GM23338 (cell line): ENCODE measurements around the gene MAP3K4. TPM values are rescaled to one million over a fixed set of nuclear protein-coding genes. Genes with fewer than 3 reads are reported as not detected.

ENCODE experiments used
- ATAC-seq: fragments of 200-7000 bp; cut with Tn5 transposase; 3 replicates; pipeline ENCODE4 v1.9.1; 2020
- DNase-seq: peaks from one replicate; pipeline ENCODE4 v3.0.0-alpha.2; 2015; ENCODE audit warnings: low spot score
- H2AFZ ChIP-seq: fragments of 200-600 bp; sonication (generic); 2 replicates; pipeline ENCODE4 v1.8.0; 2016; ENCODE audit warnings: antibody characterized with exemption, mild to moderate bottlenecking, moderate library complexity
- H3F3A ChIP-seq: fragments of 200-600 bp; sonication (generic); replicated peaks from 2 replicates; pipeline ENCODE4 v1.8.0; 2017; ENCODE audit warnings: antibody characterized with exemption, mixed run types, low read depth
- H3K27ac ChIP-seq: fragments of 200-600 bp; sonication (generic); 2 replicates; pipeline ENCODE4 v1.6.1; 2016; ENCODE audit warnings: low read depth
- H3K27me3 ChIP-seq: fragments of 200-600 bp; sonication (generic); 2 replicates; pipeline ENCODE4 v1.8.0; 2016; ENCODE audit warnings: mild to moderate bottlenecking, mixed run types, moderate library complexity; ENCODE audit not compliant: insufficient read depth
- H3K36me3 ChIP-seq: fragments of 200-600 bp; sonication (generic); 2 replicates; pipeline ENCODE4 v1.8.0; 2016; ENCODE audit warnings: mild to moderate bottlenecking; ENCODE audit not compliant: insufficient read depth
- H3K4me1 ChIP-seq: fragments of 200-600 bp; sonication (generic); 2 replicates; pipeline ENCODE4 v1.8.0; 2016; ENCODE audit warnings: mild to moderate bottlenecking, moderate library complexity; ENCODE audit not compliant: insufficient read depth
- H3K4me2 ChIP-seq: fragments of 200-600 bp; sonication (generic); 2 replicates; pipeline ENCODE4 v1.7.1; 2017; ENCODE audit warnings: mixed run types
- H3K4me3 ChIP-seq: fragments of 200-600 bp; sonication (generic); 2 replicates; pipeline ENCODE4 v1.6.1; 2016; ENCODE audit warnings: mixed run types
- H3K79me2 ChIP-seq: fragments of 200-600 bp; sonication (generic); replicated peaks from 2 replicates; pipeline ENCODE4 v1.8.0; 2017; ENCODE audit warnings: mild to moderate bottlenecking; ENCODE audit not compliant: insufficient read depth
- H3K9me2 ChIP-seq: fragments of 200-600 bp; sonication (generic); 2 replicates; pipeline ENCODE4 v1.8.0; 2017; ENCODE audit not compliant: insufficient read depth
- H4K20me1 ChIP-seq: fragments of 200-600 bp; sonication (generic); replicated peaks from 2 replicates; pipeline ENCODE4 v1.8.0; 2017; ENCODE audit warnings: mild to moderate bottlenecking; ENCODE audit not compliant: insufficient read depth
- H3K27ac Mint-ChIP-seq: 2 replicates; pipeline ENCODE4 v1.8.0; 2020; ENCODE audit warnings: inconsistent platforms, mild to moderate bottlenecking, moderate library complexity, mixed read lengths
- H3K27me3 Mint-ChIP-seq: 3 replicates; pipeline ENCODE4 v1.8.0; 2022; ENCODE audit warnings: low read depth, mild to moderate bottlenecking, moderate library complexity, mixed read lengths, inconsistent platforms; ENCODE audit not compliant: insufficient read depth, poor library complexity
- H3K36me3 Mint-ChIP-seq: 3 replicates; pipeline ENCODE4 v1.8.0; 2021; ENCODE audit warnings: low read depth, mild to moderate bottlenecking, inconsistent platforms, moderate library complexity, mixed read lengths
- H3K4me1 Mint-ChIP-seq: 3 replicates; pipeline ENCODE4 v1.8.0; 2020; ENCODE audit warnings: mild to moderate bottlenecking, inconsistent platforms, mixed read lengths
- H3K4me3 Mint-ChIP-seq: 3 replicates; pipeline ENCODE4 v1.8.0; 2021; ENCODE audit warnings: moderate library complexity, mild to moderate bottlenecking, inconsistent platforms, mixed read lengths
- H3K9me3 Mint-ChIP-seq: 3 replicates; pipeline ENCODE4 v1.8.0; 2020; ENCODE audit warnings: moderate library complexity, mild to moderate bottlenecking, inconsistent platforms, mixed read lengths
- EZH2 ChIP-seq: fragments of 200-600 bp; sonication (generic); IDR thresholded peaks from one replicate; pipeline ENCODE4 v1.8.0; 2017; ENCODE audit warnings: antibody characterized with exemption, mild to moderate bottlenecking, low read depth; ENCODE audit not compliant: unreplicated experiment
- EZH2phosphoT487 ChIP-seq: fragments of 200-600 bp; sonication (generic); IDR thresholded peaks from one replicate; pipeline ENCODE4 v1.8.1; 2018; ENCODE audit warnings: antibody characterized with exemption; ENCODE audit not compliant: unreplicated experiment
- JUNB ChIP-seq: IDR thresholded peaks from one replicate; pipeline ENCODE4 v1.6.1; 2016; ENCODE audit warnings: antibody characterized with exemption; ENCODE audit not compliant: unreplicated experiment
- STAT1 ChIP-seq: IDR thresholded peaks from one replicate; pipeline ENCODE4 v1.6.1; 2016; ENCODE audit warnings: antibody characterized with exemption; ENCODE audit not compliant: unreplicated experiment
- ZNF114 ChIP-seq: fragments of 250-450 bp; sonication (Bioruptor Pico); IDR thresholded peaks from 2 replicates; pipeline ENCODE4 v1.5.0; 2020; ENCODE audit warnings: mild to moderate bottlenecking, moderate library complexity
- polyA plus RNA-seq: library from polyadenylated mRNA; unstranded; fragments of >200 nt; fragmentation: Nextera tagmentation; extraction: Ambion mirVana; gene quantifications from 2 replicates; pipeline ENCODE4 v1.2.1, GENCODE V29; 2016
- total RNA-seq: library from RNA; depleted of rRNA; stranded (reverse); fragments of >200 nt; shearing (Covaris generic); gene quantifications from 2 replicates; pipeline ENCODE4 v1.2.3, GENCODE V29; 2014
- TF ChIP-seq, protein P1 (sequence below), 2 experiments: fragments of 200-600 bp in 1 of 2; sonication (generic) in 1 of 2; conservative IDR thresholded peaks; 2 replicates each; pipeline versions ENCODE4 v1.5.1 to v1.6.1; 2016 to 2017; ENCODE audit warnings: antibody characterized with exemption in 2 of 2, low read depth in 2 of 2, mild to moderate bottlenecking in 2 of 2, moderate library complexity in 1 of 2
- TF ChIP-seq, protein P2 (sequence below): fragments of 250-450 bp; sonication (Bioruptor Pico); IDR thresholded peaks from 2 replicates; pipeline ENCODE4 v1.5.0; 2020; ENCODE audit warnings: mild to moderate bottlenecking, moderate library complexity

Gene MAP3K4
- total and polyA plus RNA-seq, 2 experiments from 2014 or later: 44.4 to 48.8 TPM

DNA sequence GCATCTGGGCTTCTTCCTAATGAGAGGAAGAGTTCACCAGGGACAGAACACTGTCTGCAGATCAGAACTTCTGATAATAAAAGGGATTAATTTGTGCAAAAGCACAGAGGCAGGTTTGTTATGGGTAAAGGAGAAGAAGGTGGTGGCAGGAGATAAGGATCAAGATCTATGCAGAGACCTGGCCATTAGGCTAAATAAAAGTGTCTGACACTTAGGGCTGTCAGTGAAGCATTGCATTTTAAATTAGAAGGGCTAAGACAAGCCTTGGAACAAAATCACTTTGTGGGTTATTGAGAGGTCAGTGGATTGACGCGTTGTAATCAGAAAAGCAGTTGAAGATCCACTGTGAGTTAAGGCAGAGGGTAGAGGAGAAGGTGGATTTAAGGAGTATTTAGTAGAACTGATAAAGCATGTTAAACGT is 76.8 kb downstream of the MAP3K4 start:
- Histone ChIP-seq H3K27ac (no peak overlapping the region), H2AFZ (no peak overlapping the region), H3K9me2 (no peaks in the 10 kb centered on the region), H3K4me2 (no peak overlapping the region), H3F3A (no peaks in the 10 kb centered on the region), H3K27me3 (no peaks in the 10 kb centered on the region), H3K36me3 (no peaks in the 10 kb centered on the region), H3K79me2 (peaks cover 34% of the 10 kb centered on the region), H4K20me1 (no peaks in the 10 kb centered on the region; the same call in 1 of the 2 replicates), H3K4me1 (no peaks in the 10 kb centered on the region), H3K4me3 (no peak overlapping the region)
- no peak overlapping the region for H3K27ac Mint-ChIP-seq
- H3K36me3 Mint-ChIP-seq: peaks cover 20% of the 10 kb centered on the region
- H3K4me1 Mint-ChIP-seq: peaks cover 8% of the 10 kb centered on the region
- peaks cover 4% of the 10 kb centered on the region; the same call in 2 of the 3 replicates for H3K9me3 Mint-ChIP-seq
- no peak for DNase-seq
- no peak for ATAC-seq
- H3K27me3 Mint-ChIP-seq: no peaks in the 10 kb centered on the region
- no peak overlapping the region for H3K4me3 Mint-ChIP-seq
- TF ChIP-seq JUNB (no peak), ZNF114 (CRISPR knock-in tag) (no peak), EZH2phosphoT487 (no peak), STAT1 (no peak), EZH2 (no peak)
- TF ChIP-seq, protein P1, sequence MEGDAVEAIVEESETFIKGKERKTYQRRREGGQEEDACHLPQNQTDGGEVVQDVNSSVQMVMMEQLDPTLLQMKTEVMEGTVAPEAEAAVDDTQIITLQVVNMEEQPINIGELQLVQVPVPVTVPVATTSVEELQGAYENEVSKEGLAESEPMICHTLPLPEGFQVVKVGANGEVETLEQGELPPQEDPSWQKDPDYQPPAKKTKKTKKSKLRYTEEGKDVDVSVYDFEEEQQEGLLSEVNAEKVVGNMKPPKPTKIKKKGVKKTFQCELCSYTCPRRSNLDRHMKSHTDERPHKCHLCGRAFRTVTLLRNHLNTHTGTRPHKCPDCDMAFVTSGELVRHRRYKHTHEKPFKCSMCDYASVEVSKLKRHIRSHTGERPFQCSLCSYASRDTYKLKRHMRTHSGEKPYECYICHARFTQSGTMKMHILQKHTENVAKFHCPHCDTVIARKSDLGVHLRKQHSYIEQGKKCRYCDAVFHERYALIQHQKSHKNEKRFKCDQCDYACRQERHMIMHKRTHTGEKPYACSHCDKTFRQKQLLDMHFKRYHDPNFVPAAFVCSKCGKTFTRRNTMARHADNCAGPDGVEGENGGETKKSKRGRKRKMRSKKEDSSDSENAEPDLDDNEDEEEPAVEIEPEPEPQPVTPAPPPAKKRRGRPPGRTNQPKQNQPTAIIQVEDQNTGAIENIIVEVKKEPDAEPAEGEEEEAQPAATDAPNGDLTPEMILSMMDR (conservative IDR thresholded peaks at IDR 0.05; ENCODE audit: low read depth in 2 of 2): no peak
- TF ChIP-seq, protein P2, sequence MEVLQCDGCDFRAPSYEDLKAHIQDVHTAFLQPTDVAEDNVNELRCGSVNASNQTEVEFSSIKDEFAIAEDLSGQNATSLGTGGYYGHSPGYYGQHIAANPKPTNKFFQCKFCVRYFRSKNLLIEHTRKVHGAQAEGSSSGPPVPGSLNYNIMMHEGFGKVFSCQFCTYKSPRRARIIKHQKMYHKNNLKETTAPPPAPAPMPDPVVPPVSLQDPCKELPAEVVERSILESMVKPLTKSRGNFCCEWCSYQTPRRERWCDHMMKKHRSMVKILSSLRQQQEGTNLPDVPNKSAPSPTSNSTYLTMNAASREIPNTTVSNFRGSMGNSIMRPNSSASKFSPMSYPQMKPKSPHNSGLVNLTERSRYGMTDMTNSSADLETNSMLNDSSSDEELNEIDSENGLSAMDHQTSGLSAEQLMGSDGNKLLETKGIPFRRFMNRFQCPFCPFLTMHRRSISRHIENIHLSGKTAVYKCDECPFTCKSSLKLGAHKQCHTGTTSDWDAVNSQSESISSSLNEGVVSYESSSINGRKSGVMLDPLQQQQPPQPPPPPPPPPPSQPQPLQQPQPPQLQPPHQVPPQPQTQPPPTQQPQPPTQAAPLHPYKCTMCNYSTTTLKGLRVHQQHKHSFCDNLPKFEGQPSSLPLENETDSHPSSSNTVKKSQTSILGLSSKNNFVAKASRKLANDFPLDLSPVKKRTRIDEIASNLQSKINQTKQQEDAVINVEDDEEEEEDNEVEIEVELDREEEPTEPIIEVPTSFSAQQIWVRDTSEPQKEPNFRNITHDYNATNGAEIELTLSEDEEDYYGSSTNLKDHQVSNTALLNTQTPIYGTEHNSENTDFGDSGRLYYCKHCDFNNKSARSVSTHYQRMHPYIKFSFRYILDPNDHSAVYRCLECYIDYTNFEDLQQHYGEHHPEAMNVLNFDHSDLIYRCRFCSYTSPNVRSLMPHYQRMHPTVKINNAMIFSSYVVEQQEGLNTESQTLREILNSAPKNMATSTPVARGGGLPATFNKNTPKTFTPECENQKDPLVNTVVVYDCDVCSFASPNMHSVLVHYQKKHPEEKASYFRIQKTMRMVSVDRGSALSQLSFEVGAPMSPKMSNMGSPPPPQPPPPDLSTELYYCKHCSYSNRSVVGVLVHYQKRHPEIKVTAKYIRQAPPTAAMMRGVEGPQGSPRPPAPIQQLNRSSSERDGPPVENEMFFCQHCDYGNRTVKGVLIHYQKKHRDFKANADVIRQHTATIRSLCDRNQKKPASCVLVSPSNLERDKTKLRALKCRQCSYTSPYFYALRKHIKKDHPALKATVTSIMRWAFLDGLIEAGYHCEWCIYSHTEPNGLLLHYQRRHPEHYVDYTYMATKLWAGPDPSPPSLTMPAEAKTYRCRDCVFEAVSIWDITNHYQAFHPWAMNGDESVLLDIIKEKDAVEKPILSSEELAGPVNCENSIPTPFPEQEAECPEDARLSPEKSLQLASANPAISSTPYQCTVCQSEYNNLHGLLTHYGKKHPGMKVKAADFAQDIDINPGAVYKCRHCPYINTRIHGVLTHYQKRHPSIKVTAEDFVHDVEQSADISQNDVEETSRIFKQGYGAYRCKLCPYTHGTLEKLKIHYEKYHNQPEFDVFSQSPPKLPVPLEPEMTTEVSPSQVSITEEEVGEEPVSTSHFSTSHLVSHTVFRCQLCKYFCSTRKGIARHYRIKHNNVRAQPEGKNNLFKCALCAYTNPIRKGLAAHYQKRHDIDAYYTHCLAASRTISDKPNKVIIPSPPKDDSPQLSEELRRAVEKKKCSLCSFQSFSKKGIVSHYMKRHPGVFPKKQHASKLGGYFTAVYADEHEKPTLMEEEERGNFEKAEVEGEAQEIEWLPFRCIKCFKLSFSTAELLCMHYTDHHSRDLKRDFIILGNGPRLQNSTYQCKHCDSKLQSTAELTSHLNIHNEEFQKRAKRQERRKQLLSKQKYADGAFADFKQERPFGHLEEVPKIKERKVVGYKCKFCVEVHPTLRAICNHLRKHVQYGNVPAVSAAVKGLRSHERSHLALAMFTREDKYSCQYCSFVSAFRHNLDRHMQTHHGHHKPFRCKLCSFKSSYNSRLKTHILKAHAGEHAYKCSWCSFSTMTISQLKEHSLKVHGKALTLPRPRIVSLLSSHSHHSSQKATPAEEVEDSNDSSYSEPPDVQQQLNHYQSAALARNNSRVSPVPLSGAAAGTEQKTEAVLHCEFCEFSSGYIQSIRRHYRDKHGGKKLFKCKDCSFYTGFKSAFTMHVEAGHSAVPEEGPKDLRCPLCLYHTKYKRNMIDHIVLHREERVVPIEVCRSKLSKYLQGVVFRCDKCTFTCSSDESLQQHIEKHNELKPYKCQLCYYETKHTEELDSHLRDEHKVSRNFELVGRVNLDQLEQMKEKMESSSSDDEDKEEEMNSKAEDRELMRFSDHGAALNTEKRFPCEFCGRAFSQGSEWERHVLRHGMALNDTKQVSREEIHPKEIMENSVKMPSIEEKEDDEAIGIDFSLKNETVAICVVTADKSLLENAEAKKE (CRISPR knock-in tag): no peak
